H7 (cell line): ENCODE measurements around the gene LRP8. TPM values are rescaled to one million over a fixed set of nuclear protein-coding genes. Genes with fewer than 3 reads are reported as not detected.

Experiments used
- DNase-seq: peaks from one replicate; pipeline ENCODE4 v3.0.0; 2012
- H3K27me3 ChIP-seq: 2 replicates; pipeline ENCODE4 v1.6.0; 2011; ENCODE audit warnings: mild to moderate bottlenecking, low read length; ENCODE audit not compliant: control insufficient read depth, insufficient read depth
- H3K36me3 ChIP-seq: replicated peaks from 2 replicates; pipeline ENCODE4 v1.5.1; 2011; ENCODE audit warnings: low read length; ENCODE audit not compliant: control insufficient read depth, insufficient read depth
- H3K4me3 ChIP-seq: 2 replicates; pipeline ENCODE4 v1.5.1; 2011; ENCODE audit warnings: low read depth, mild to moderate bottlenecking, control low read depth, low read length, moderate library complexity; ENCODE audit not compliant: insufficient read depth
- total RNA-seq: library from RNA; depleted of rRNA; stranded (reverse); fragments of >200 nt; shearing (Covaris generic); gene quantifications from 2 replicates; pipeline ENCODE4 v1.2.3, GENCODE V29; 2014

LRP8 gene
- total RNA-seq, 1 experiment from 2014 or later, result 144 TPM

- peaks cover 57% of the 10 kb centered on the region for H3K36me3 ChIP-seq
These were observed 52.3 kb downstream of the LRP8 start for GRCh38 chr1:53275566-53275965.

GRCh38 chr1:53274541-53275185 is 53.2 kb downstream of the LRP8 start:
- no peak for DNase-seq
- Histone ChIP-seq H3K36me3 (peaks cover 59% of the 10 kb centered on the region), H3K27me3 (no peaks in the 10 kb centered on the region), H3K4me3 (no peak overlapping the region)

More at GRCh38 chr1:53275566-53275965, 52.3 kb downstream of the LRP8 start:
- Histone ChIP-seq H3K27me3 (no peaks in the 10 kb centered on the region), H3K4me3 (no peak overlapping the region)
- DNase-seq, result no peak

DNA sequence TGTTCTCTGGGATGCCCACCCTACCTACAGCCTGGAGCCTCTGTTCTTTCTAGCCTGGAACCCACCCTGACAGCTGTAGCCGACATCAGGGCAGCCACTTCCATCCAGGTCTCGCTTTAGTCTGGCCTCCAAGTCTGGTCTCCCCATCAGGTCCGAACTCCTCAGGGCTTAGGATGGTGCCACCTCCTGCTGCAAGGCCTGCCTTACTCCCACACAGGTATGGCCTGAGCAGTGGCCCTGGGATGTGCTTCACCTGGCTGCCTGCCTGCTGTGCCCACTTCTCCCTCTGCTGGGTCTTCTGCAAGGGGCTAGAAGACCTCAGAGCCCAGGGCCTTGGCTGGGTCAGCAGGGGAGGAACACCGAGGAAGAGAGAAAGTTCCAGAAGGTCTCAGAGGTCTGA is 53.8 kb downstream of the LRP8 start:
- H3K36me3 ChIP-seq, result peaks cover 58% of the 10 kb centered on the region
- DNase-seq, result no peak

GRCh38 chr1:53273526-53273925 is 54.3 kb downstream of the LRP8 start:
- Histone ChIP-seq H3K36me3 (peaks cover 58% of the 10 kb centered on the region), H3K4me3 (no peak overlapping the region), H3K27me3 (no peaks in the 10 kb centered on the region)
- DNase-seq, result no peak

More for the DNA sequence above, 53.8 kb downstream of the LRP8 start:
- Histone ChIP-seq H3K27me3 (no peaks in the 10 kb centered on the region), H3K4me3 (no peak overlapping the region)

DNA sequence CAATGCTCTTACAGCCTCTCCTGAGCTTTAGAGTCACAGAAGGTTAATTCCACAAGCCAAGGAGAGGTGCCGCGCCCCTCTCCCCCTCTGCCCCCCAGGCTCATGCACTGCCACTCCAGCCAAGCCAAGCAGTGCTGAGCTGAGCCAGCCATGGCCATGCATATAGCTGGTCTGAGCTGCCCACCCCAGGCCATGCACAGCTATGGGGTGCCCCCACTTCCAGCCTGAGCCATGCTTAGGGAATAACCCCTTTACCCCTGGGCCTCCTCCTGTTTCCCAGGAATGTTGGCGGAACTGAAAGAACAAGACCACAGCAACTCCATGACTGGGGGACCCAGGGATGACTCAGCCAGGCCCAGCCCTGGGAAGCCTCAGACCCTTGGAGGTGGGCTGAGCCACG is 55.5 kb downstream of the LRP8 start:
- no peak overlapping the region for H3K4me3 ChIP-seq
- peaks cover 54% of the 10 kb centered on the region for H3K36me3 ChIP-seq
- H3K27me3 ChIP-seq, result no peaks in the 10 kb centered on the region
- no peak for DNase-seq

GRCh38 chr1:53271446-53272090 is 56.3 kb downstream of the LRP8 start:
- Histone ChIP-seq H3K4me3 (no peak overlapping the region), H3K36me3 (peaks cover 51% of the 10 kb centered on the region), H3K27me3 (no peaks in the 10 kb centered on the region)
- DNase-seq, result no peak

- Histone ChIP-seq H3K4me3 (no peak overlapping the region), H3K36me3 (peaks cover 54% of the 10 kb centered on the region), H3K27me3 (no peaks in the 10 kb centered on the region)
- DNase-seq, result no peak
These were observed 57.0 kb downstream of the LRP8 start for GRCh38 chr1:53270873-53271272.

DNA sequence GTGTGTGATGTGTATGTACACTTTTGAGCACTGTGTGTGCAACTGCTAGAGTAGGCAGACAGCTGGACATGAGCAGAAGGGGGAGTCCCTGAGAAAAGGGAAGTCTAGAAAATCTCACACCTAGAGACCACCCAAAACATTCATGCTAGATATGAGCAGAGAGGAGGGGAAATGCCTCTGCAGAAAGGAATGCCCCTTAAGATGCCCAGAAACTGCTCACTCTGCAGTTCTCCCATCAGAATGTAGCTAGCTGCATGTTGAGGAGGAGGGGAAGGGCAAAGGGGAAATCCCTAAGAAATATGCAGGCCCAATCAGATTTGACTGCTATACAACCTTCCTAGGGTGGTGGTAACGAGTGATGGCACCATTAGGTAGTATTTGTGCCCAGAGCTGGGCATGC is 57.8 kb downstream of the LRP8 start:
- Histone ChIP-seq H3K36me3 (peaks cover 53% of the 10 kb centered on the region), H3K4me3 (no peak overlapping the region), H3K27me3 (no peaks in the 10 kb centered on the region)
- DNase-seq, result no peak

DNA sequence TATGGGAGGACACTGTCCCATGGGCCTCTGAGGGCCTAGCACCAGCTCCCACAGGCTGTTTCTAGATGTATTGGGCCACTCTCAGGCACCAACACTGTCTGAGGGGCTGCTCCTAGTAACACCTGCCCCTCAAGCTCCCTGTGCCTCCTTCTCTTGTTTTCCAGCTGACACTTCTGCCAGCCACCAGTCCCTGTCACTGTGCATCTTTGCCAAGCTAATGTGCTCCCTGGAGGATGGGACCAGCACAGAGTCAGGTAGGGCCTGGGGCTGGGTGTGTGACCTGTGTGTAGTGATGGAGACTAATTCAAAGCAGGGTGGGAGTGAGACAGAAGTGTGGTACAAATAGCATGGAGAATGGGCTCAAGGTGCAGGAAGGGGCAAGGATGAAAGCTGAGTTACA is 60.1 kb downstream of the LRP8 start:
- Histone ChIP-seq H3K36me3 (peaks cover 60% of the 10 kb centered on the region), H3K27me3 (no peaks in the 10 kb centered on the region), H3K4me3 (no peak overlapping the region)
- no peak for DNase-seq

DNA sequence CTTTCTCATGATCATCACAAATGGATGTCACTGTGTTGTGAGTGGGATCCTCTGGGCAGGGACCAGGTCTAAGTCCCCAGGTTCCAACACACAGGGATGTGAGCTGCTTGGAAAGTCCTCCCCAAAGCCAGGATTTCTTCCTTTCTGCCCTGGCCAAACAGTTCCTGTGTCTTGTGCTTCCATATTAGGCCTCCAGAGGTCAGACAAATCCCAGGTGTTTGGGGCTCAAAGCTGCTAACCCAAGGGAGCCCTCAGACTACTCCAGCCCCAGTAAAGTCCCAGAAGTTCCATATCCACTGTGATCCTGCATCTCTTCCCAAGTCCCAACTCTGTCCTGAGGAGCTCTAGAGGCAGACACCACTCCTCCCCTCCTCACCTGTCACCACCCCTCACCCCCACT is 61.8 kb downstream of the LRP8 start:
- peak; percentile 66 for DNase-seq
- Histone ChIP-seq H3K36me3 (peaks cover 65% of the 10 kb centered on the region), H3K4me3 (no peak overlapping the region), H3K27me3 (no peaks in the 10 kb centered on the region)

- Histone ChIP-seq H3K27me3 (no peaks in the 10 kb centered on the region), H3K36me3 (peaks cover 62% of the 10 kb centered on the region), H3K4me3 (no peak overlapping the region)
- no peak for DNase-seq
These were observed 62.3 kb downstream of the LRP8 start for GRCh38 chr1:53265581-53265980.

DNA sequence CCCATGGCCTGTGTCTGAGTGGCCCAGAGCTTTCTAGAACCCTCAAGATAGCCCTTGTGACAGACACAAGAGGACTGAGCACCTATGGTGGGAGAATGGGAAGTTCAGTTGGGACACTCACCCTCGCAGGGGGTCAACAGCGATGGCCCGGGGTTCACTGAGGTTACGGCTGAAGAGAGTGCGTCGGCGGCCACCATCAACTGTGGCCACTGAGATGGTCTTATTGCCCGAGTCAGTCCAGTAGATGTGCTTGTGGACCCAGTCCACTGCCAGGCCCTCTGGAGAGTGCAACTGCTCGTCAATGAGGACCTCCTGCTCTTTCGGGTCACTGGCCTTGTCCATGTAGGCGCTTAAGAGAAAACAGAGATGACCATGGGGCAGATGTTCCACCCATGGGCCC is 63.8 kb downstream of the LRP8 start:
- DNase-seq, result no peak
- Histone ChIP-seq H3K27me3 (no peaks in the 10 kb centered on the region), H3K4me3 (no peak overlapping the region), H3K36me3 (peaks cover 66% of the 10 kb centered on the region)

DNA sequence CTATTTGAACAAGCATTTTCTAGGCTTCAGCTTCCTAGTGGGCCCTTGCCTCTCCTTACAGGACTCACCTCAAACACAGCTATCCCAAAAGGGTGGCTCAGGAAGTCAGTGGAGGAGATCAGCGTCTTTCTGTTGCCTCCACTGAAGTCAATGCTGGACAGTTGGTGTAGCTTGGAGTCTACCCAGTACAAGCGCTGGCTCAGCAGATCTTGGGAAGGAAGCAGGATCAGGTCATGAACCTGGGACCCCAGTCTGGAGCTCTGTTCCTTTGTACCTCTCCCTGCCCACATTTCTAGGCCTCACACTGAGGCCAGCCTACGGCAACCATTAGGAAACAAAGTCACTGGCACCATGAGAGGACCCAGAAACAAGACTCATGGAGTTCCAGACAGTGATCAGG is 65.9 kb downstream of the LRP8 start:
- Histone ChIP-seq H3K27me3 (no peaks in the 10 kb centered on the region), H3K4me3 (no peak overlapping the region), H3K36me3 (peaks cover 70% of the 10 kb centered on the region)
- no peak for DNase-seq

- Histone ChIP-seq H3K36me3 (peaks cover 74% of the 10 kb centered on the region), H3K27me3 (no peaks in the 10 kb centered on the region)
These were observed 67.1 kb downstream of the LRP8 start for GRCh38 chr1:53260631-53261247.

DNA sequence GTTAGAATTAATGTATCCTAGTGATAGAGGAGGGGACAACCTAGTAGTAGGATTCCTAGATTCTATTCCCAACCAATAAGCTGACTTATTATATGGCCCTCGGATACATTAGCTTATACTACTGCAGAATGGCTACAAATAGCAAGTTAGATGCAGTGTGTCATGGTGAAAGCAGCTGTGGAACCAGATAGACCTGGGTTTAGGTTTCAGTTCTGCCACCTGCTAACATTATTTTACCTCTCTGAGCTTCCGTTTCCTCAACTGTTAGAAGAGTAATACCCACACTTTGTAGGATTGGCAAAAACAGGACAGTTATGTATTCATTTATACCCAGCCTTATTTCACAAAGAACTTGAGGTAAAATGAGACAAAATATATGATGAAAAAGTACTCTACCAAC is 67.9 kb downstream of the LRP8 start:
- DNase-seq, result no peak
- Histone ChIP-seq H3K36me3 (peaks cover 72% of the 10 kb centered on the region), H3K27me3 (no peaks in the 10 kb centered on the region), H3K4me3 (no peak overlapping the region)

More at GRCh38 chr1:53260631-53261247, 67.1 kb downstream of the LRP8 start:
- no peak for DNase-seq
- no peak overlapping the region for H3K4me3 ChIP-seq
